Stimulated activated CD8-positive, alpha-beta memory T cell treated with anti-CD3 and anti-CD28 coated beads, Interleukin-12 subunit alpha, Interleukin-12 subunit beta, amount 100 ng/mL, for 24 hours (primary cell): ENCODE data around the gene RIMBP2.

Source experiments
- DNase-seq: peaks from one replicate; pipeline ENCODE4 v3.0.0-alpha.2; 2020; ENCODE audit errors: extremely low read depth

The RIMBP2 gene

GRCh38 chr12:130540376-130540775, 175.7 kb downstream of the RIMBP2 start:
- no peak for DNase-seq

DNA sequence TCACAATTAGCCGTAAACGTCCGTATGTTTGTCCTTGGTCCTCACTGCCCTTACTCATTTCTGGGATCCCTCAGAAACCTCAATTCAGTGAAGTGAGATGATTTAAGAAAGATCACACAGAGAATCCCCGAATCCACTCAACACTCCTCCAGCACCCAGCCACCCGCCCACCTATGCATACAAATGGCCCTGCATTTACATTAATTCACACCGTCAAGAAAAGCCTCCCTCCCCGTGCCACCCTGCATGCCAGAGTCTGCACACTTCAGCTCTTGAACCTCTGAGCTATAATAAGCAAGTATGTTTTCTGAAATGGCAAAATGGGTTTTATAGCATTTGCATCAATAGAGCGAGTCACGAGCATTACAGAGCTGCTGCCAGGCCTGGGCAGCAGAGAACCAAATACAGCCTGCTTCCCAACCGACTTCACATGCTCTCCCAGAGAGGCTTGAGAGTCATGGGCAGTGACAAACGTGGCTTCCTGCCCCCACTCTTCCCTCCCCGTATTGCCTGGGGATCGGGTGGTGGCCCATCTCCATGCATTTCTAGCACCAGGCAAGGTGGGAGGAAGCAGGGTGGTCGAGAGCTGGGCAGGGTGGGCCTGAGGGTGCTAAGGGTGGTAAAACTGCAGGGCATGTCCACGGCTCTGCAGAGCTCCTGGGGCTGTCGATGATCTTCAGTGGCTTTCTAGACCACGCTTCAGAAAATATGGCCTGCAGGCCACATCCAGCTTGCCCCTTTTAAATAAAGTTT, 177.6 kb downstream of the RIMBP2 start:
- DNase-seq: no peak

DNA sequence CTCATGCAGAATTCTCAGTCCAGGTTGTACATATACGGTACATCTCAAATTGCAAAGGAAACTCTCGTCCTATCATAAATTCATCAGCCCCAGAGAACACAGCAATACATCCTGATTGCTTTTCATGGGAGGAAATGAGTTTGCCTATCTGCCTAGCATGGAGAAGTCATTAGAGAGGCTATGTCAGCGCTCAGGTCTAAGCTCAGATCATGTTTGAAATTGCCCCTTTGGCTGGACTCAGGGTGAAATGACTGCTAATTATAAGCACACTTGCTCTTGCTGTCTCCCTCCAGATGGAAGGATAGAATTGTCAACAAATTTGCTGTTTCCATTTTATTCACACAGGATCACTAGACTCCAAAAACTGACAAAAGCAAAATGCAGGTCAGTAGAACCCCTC, 178.4 kb downstream of the RIMBP2 start:
- DNase-seq: no peak

- no peak for DNase-seq
Observed at GRCh38 chr12:130537051-130537450, 179.0 kb downstream of the RIMBP2 start.

DNA sequence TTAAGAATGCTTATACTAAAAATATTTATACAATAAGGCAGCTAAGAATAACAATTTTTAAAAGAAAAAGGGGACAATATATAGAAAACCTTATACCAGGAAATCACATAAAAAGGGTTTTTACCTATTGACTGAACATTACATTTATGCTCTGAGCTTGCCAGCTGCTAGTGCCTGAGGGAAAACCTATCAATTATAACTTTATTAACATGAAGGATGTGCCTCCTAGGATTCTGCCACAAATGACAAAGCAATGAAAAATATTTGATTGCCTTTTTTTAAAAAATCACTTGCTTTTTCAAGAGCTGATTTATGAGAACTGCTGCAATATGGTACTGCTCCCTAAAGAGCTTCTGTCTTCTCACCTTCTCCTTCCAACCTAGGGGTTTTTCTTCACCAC, 185.7 kb downstream of the RIMBP2 start:
- DNase-seq: no peak

DNA sequence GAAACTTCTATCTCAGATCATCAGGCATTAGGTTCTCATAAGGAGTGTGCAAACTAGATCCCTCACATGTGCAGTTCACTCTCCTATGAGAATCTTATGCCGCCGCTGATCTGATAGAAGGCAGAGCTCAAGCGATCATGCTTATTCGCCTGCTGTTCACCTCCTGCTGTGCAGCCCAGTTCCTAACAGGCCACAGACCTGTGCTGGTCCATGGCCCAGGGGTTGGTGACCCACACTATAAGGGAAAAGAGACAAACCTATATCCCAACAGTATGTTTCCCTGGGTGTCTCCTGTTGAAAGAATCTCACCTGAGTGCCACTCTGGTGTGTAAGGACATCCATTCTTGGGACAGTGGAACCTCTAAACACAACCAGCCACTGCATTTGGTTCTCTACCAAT, 186.3 kb downstream of the RIMBP2 start:
- no peak for DNase-seq

- no peak for DNase-seq
Observed at GRCh38 chr12:130527239-130527638, 188.9 kb downstream of the RIMBP2 start.

DNA sequence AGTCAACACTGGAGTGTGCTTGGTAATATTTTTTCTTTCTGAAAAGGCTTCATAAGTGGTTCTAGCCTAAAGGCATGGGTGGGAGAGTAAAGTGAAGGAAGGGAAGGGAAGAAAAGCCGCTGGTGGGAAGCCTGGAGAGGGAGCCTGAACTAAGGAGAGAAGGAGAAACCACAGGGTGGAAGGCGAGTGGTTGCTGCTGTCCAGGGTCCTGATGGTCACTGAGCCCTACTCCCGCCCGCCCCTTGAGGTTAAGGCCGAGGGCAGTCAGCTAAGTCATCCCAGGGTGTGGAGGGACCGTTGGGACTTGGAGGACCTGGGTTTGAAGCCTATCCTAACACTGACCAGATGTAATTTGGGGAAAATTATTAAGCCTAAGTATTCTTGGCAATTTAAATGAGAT, 189.3 kb downstream of the RIMBP2 start:
- DNase-seq: no peak

DNA sequence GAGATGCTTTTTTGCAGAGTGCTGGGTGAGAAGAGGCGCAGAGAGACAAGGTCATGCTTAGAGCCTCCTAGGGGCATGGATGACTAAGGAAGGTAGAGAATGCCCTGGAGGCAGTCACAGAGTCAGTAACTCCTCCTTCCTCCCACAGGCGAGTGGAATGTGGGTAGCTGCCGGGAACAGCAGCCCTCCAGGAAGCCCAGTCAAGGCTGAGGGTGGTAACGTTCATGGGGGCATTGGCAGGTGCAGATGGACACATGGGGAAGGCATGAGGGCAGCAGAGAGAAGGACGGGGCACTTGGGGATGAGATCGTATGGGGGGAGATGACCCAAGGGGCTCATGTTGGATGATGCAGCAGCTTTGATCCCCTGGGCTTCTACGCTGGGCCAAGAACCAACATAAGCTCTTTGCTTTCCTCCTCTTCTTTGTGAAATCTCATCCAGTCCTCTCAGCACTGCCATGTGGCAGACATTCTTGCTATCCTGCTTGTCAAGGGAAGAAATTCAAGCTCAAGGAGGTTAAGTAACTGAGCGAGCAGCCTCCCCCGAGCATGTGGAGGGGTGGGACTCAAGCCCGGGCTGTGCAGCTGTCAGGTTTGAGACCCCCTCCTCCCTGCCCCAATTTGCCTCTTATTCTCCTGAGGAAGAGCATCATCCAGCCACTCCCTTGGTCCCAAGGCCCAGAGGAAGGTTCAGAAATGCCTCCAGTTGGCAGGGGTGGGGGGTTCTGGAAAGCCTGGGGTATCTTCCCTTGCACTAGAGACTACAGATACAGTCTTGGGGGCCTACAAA, 190.5 kb downstream of the RIMBP2 start:
- DNase-seq: no peak

DNA sequence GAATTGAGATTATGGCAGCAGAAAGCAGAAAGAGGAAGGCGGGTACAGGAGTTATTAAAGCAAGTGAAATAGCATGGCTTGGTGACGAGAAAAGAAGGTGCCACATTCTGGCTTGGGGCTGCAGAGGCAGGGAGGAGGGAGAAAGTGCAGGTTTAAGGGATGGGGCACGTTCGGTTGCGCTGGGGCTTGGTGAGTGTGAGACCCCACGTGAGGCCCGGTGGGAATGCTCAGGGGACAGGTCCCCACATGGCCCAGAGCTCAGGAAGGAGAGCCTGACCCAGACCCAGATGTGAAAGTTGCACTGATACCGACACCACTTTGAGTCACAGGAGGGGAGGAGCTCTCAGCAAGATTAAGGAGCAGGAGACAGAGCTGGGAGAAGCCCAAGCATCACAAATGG, 191.3 kb downstream of the RIMBP2 start:
- no peak for DNase-seq

DNA sequence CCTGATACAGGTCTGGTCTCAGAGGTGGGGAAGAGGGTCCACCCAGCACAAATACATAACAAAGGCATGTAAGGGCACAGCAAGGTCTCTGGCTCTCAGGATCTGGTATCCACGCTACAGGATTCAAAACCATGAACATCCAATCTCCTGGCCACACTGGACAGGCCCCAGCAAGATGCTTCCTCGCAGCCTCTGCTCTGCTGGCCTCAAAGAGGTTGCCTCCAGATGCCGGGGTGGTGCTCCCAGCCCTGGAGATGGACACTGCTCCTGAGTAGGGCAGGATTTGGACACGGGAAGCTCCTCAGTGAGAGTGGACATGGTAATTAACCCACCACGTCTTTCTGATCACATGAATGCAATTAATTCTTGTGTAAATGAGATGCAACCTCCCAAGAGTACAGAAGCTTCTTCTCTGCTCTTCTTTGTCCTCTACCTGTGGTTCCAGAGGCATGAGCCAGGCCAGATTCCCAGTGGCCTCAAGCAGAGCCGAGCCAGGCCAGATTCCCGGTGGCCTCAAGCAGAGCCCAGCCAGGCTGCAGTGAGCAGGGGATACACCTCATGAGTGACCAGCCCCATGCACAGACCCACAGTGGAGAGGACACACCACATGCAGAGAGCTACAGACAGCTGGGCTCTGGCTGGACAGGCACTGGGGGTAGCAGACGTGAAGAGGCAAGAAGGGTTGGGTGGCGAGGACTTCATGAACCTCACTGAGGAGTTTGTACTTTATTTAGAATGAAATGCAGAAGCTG, 192.1 kb downstream of the RIMBP2 start:
- no peak for DNase-seq

DNA sequence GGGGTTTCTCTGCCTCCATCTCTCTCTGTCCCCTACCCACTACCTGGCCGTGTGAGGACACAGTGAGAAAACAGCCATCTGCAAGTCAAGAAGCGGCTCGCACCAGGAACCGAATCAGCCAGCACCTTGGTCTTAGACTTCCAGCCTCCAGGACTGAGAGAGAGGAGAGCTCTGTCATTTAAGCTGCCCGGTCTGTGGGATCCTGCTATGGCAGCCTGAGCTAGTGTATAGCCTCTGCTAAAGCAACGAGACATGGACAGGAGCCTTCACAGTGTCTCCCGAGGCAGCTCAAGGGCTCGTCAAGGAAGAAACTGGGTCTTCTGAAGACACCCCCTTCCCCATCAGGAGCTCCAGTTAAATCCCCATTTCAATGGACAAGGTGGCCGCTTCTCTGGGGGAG, 192.9 kb downstream of the RIMBP2 start:
- no peak for DNase-seq

DNA sequence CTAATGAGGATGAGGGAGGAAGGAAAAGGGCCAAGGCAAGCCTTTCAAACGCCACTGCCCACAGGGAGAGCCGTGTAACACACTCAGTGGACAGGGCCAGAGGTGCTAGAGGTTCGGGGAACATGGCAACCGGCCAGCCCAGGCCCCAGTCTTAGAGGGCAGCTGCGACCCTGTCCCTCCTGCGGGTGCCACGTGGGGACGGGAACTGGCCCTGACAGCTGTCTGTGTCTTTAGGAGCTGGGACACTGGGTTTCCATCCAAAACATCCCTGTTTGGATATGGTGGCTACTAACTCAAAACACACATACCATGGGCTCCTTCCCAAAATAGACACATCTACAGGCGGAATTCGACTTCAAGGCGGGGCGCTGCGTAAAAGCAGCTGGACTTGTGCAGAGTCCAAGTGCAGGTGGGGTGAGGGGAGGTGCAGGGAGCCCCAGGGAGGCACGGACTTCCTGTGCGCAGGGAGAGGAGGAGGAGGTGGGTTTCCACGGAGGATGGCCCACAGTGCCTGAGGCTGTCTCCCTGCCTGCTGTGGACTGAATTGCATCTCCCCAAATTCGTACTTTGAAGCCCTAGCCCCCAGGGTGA, 193.8 kb downstream of the RIMBP2 start:
- DNase-seq: no peak

GRCh38 chr12:130521375-130522124, 194.5 kb downstream of the RIMBP2 start:
- no peak for DNase-seq

- DNase-seq: no peak
Observed at GRCh38 chr12:130520784-130521183, 195.3 kb downstream of the RIMBP2 start.

- DNase-seq: no peak
Observed at GRCh38 chr12:130517588-130517987, 198.5 kb downstream of the RIMBP2 start.

DNA sequence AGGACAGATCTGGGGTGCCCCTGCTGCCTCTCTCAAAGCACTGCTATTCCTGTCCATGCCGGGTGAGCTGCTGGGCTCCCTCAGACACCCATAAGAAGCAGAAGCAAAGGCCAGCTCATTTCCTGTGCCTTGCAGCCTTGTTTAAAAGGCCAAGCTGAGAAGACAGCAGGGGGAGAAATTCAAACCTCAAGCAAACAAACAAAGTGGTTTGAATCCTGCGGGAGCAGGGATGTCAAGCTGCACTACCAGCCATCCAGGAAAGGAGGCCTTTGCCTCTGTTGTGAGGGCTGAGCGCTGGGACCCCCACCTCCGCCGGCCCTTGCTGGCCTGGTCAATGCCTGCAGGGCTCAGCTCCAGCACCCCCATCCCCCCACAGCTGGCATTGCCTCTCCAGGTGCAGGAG, 201.9 kb downstream of the RIMBP2 start:
- no peak for DNase-seq

DNA sequence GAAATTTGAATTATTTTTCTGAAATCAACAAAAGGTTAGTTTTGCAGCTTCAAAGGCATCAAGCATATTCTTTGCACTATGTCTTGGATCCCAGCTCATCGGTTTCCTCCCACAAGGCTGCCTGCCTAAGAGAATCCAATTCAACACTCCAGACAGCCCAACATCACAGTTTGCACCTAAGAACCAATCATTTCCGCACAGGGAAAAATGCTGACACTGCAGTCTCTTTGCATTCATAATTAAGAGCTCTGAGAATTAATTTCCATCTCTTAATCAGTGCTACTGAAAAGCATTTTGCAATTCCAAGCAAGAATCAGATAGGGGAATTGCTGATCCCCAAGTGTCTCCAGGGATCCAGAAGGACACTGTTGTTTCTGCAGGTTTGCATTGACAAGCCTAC, 202.5 kb downstream of the RIMBP2 start:
- no peak for DNase-seq

DNA sequence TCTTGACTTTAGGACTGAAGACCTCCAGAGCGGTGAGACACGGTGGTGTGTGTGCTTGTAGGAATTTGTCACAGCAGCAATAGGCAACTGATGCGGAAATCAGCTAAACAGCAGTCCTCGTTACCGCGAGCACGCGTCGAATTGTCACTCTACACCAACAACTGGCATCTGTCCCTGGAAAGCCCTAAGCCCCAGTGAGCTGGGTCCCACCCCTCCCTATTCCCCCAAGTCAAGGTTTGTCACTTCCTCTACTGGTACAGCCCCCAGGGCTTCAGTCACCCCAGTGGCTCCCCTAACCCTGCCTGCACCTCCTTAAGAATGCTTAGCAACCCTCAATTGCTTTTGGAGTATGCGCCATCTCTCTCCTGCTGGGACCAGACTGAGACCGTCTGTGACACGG, 204.8 kb downstream of the RIMBP2 start:
- no peak for DNase-seq

GRCh38 chr12:130509454-130509853, 206.6 kb downstream of the RIMBP2 start:
- no peak for DNase-seq

- DNase-seq: no peak
Observed at GRCh38 chr12:130508847-130509246, 207.3 kb downstream of the RIMBP2 start.

DNA sequence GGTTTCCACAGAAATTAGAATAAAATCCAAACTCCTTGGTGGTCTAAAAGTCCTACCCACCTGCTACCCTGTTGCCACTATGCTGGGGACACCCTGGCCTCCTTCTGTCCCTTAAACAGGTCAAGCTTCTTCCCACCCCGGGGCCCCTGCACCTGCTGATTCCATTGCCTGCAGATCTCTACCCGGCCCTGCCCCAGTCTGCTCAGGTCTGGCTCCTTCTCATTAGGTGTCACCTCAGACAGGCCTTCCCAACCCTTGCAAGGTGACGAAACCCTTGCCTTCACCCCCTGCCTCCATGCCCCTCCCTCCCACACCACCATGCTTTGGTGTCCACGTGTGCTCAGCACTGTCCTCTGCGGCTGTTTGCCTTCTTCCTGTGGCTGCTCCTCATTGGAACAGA, 207.8 kb downstream of the RIMBP2 start:
- no peak for DNase-seq
